ACHN (cell line): Measurements from ENCODE around the gene RABGEF1.
"Not testable (repeated sequence)": the region's sequence is repeated elsewhere in the genome, so short reads cannot be mapped to it uniquely, and the experiment has no call there.

Experiments
- DNase-seq: peaks from one replicate; pipeline ENCODE4 v3.0.0-alpha.2; 2015
- in situ Hi-C: cut with HindIII; loops from 2 replicates; pipeline ENCODE4 v1.10.0; 2017; ENCODE audit warnings: low sequenced_read_pairs, low pct_ligation_motif_present, low pct_unique_long_range_greater_than_20kb

RABGEF1 gene

GRCh38 chr7:66756889-66757288 lies 16.4 kb downstream of the RABGEF1 start:
- in situ Hi-C loops = no loop called here
- DNase-seq = no peak

GRCh38 chr7:66757939-66758338 lies 17.4 kb downstream of the RABGEF1 start:
- in situ Hi-C loops = no loop called here

GRCh38 chr7:66758950-66759628 lies 18.6 kb downstream of the RABGEF1 start:
- DNase-seq = no peak
- in situ Hi-C loops = no loop called here

More at GRCh38 chr7:66757939-66758338, 17.4 kb downstream of the RABGEF1 start:
- no peak for DNase-seq

- DNase-seq, in situ Hi-C loops: not testable (repeated sequence)
These were observed 22.6 kb downstream of the RABGEF1 start for GRCh38 chr7:66763183-66763582.

GRCh38 chr7:66763633-66764355 lies 23.3 kb downstream of the RABGEF1 start:
- in situ Hi-C loops, DNase-seq: not testable (repeated sequence)

GRCh38 chr7:66764905-66765304 lies 24.4 kb downstream of the RABGEF1 start:
- in situ Hi-C loops, DNase-seq: not testable (repeated sequence)

- DNase-seq, in situ Hi-C loops: not testable (repeated sequence)
These were observed 24.9 kb downstream of the RABGEF1 start for GRCh38 chr7:66765322-66766025.

- DNase-seq = no peak
- in situ Hi-C loops = no loop called here
These were observed 25.5 kb downstream of the RABGEF1 start for GRCh38 chr7:66766041-66766440.

- in situ Hi-C loops = not testable (repeated sequence)
These were observed 27.0 kb downstream of the RABGEF1 start for GRCh38 chr7:66767486-66767885.

GRCh38 chr7:66768865-66769832 lies 28.6 kb downstream of the RABGEF1 start:
- no peak for DNase-seq
- in situ Hi-C loops = no loop called here

More at GRCh38 chr7:66767486-66767885, 27.0 kb downstream of the RABGEF1 start:
- not testable (repeated sequence) for DNase-seq

GRCh38 chr7:66769833-66770512 lies 29.4 kb downstream of the RABGEF1 start:
- DNase-seq = no peak
- in situ Hi-C loops = no loop called here

- DNase-seq = no peak
- in situ Hi-C loops = no loop called here
These were observed 31.3 kb downstream of the RABGEF1 start for GRCh38 chr7:66771795-66772194.

GRCh38 chr7:66773744-66774143 lies 33.2 kb downstream of the RABGEF1 start:
- in situ Hi-C loops = not testable (repeated sequence)

GRCh38 chr7:66776383-66776782 lies 35.9 kb downstream of the RABGEF1 start:
- in situ Hi-C loops = not testable (repeated sequence)
- DNase-seq = peak; percentile 40

More at GRCh38 chr7:66773744-66774143, 33.2 kb downstream of the RABGEF1 start:
- DNase-seq = not testable (repeated sequence)

- no peak for DNase-seq
- in situ Hi-C loops = no loop called here
These were observed 36.4 kb downstream of the RABGEF1 start for GRCh38 chr7:66776800-66777442.

GRCh38 chr7:66778201-66778600 lies 37.7 kb downstream of the RABGEF1 start:
- in situ Hi-C loops = no loop called here
- no peak for DNase-seq
